HG02588 (cell line): ENCODE results near the gene SCNM1.
A peak's percentile ranks its signal among the peaks of the same experiment; 100 is the strongest.
"Not testable (repeated sequence)": the region's sequence is repeated elsewhere in the genome, so short reads cannot be mapped to it uniquely, and the experiment has no call there.

Experiments
- ATAC-seq: cut with Tn5 transposase; IDR thresholded peaks from one replicate; pipeline ENCODE4 v1.9.1; 2021; ENCODE audit warnings: mild to moderate bottlenecking, moderate library complexity; ENCODE audit not compliant: unreplicated experiment

Gene SCNM1

GRCh38 chr1:151192047-151192446 lies 26.1 kb downstream of the SCNM1 start:
- ATAC-seq, result no peak

- no peak for ATAC-seq
These were observed 27.4 kb downstream of the SCNM1 start for GRCh38 chr1:151193304-151193703.

- ATAC-seq, result no peak
These were observed 27.9 kb downstream of the SCNM1 start for GRCh38 chr1:151193856-151194255.

DNA sequence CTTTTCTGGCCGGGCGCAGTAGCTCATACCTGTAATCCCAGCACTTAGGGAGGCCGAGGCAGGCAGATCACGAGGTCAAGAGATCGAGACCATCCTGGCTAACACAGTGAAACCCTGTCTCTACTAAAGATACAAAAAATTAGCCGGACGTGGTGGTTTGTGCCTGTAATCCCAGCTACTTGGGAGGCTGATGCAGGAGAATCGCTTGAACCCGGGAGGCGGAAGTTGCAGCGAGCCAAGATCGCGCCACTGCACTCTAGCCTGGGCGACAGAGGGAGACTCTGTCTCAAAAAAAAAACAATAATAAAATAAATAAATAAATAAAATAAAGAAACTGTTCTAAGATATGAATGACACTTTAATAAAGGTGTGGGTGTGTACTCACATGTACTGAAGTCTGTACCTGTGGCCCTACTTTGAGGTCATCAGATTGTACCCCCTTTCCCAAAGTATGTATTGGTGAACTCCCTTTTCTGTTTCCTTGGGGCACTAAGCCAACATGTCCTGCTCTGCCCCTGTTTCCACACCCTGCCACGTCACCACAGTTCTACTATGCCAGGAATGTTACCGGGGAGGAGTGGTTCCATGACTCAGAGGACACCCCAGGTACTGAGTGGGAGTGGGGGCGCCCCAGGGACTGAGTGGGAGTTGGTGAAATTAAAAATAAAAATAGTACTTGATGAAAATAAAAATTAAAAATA lies 29.1 kb downstream of the SCNM1 start:
- not testable (repeated sequence) for ATAC-seq

DNA sequence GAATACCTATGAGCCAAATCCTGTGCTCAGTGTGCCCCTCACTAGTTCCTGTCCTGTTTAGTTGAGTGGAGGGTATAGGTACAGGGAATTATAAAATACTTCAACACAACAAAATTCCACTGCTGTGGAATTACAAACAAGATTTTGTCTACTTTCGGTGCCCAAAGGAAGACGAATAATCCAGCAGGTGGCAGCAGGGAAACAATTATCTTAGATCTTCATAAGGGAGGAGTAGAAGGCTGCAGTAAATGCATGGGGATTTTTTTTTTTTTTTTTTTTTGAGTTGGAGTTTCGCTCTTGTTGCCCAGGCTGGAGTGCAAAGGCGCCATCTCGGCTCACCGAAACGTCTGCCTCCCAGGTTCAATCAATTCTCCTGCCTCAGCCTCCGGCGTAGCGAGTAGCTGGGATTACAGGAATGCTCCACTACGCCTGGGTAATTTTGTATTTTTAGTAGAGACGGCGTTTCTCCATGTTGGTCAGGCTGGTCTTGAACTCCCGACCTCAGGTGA lies 30.4 kb downstream of the SCNM1 start:
- ATAC-seq, result no peak

DNA sequence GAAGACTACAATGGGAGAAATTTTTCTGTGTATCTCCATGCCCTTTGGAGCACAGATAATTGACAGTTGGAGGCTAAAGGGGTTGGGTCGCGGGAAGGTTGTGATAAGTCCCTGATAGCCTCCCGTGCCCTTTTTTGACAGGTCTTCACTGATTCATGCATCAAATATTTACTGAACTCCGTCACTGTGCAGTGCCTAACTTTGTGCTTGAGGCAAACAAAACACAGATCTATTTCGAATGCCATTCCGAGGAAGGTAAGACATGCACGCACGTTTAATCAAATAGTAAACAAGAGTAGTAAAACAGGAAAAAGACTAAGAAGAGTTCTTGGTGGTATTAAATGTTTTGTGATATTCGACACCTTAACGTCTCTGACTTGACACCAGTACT lies 31.9 kb downstream of the SCNM1 start:
- ATAC-seq, result no peak

DNA sequence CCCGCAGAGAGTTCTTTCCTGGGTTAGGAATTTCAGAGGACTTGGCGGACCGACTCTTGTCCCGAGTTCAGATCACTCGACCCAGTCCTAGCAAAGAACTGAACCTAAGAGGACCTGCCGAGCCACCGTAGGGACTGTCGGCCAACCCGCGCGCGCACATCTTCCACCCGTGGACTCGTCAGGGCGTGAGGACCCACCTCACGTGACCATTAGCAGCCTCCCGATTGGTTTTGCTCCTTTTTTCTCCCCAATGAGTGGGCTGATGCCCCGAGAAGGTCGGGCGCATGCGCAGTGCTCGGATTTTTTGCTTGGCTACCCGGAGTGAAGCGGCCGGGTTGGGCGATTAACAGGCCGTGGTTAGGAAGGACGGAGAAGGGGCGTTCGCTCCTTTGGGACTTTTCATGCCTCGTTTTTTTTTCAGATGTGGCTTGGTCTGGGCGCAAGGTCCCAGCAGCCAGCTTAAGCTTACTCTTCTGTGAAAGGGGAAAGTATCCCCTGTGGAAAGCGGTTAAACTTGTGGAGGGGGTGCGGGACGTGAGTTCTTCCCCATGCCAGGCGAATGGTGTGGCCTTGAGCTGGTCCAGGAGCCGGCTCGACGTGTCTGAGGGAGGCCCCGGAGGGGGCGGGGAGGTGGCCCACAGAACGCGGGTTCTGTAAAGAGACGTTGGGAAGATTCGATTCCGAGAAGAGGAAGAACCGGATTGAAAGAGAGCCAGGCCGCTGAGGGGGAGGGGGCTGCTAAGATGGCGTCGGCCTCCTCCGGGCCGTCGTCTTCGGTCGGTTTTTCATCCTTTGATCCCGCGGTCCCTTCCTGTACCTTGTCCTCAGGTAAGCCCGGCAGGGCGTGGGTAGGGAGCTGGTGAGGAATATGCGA lies 32.5 kb downstream of the SCNM1 start, which contains the start of gene PIP5K1A:
Gene PIP5K1A, plus strand, starts transcription at position 299 of the 874 bp plus-strand sequence. Its CDS starts 445 bp downstream, at position 744.
- peak; percentile 79 for ATAC-seq

- no peak for ATAC-seq
These were observed 34.1 kb downstream of the SCNM1 start for GRCh38 chr1:151199873-151200581.

DNA sequence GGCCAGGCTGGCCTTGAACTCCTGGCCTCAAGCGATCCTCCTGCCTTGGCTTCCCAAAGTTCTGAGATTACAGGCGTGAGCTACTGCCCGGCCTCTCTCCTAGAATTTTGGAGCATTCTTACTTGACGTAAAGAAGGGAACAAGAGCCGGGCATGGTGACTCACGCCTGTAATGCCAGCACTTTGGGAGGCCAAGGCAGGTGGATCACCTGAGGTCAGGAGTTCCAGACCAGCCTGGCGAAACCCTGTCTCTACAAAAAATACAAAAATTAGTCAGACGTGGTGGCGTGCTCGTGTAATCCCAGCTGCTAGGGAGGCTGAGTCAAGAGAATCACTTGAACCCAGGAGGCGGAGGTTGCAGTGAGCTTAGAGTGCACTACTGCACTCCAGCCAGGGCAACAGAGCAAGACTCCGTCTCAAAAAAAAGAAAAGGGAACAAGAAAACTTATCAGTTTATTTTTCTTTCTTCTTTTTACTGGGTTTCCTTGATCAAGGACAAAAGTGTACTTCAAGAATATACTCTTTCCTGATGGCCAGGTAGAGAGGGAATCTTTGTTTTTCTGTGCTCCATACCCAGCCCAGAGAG lies 39.5 kb downstream of the SCNM1 start:
- not testable (repeated sequence) for ATAC-seq

DNA sequence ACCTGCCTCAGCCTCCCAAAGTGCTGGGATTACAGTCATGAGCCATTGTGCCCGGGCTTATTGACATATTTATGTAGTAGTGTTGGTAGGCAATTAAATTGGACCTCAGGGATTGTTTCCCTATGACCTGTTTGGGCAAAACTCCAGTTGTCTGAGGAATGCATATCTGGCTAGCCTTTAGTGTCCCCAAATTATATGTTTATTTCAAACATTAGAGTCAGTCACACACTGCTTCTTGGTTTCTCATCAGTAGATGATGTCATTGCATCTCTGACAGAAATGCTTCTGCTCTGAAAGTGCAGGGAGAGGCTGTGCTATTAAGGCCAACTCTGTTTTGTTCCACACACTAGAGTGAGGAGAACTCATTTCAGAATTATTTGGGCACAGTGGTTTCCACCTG lies 44.9 kb downstream of the SCNM1 start:
- ATAC-seq, result no peak

DNA sequence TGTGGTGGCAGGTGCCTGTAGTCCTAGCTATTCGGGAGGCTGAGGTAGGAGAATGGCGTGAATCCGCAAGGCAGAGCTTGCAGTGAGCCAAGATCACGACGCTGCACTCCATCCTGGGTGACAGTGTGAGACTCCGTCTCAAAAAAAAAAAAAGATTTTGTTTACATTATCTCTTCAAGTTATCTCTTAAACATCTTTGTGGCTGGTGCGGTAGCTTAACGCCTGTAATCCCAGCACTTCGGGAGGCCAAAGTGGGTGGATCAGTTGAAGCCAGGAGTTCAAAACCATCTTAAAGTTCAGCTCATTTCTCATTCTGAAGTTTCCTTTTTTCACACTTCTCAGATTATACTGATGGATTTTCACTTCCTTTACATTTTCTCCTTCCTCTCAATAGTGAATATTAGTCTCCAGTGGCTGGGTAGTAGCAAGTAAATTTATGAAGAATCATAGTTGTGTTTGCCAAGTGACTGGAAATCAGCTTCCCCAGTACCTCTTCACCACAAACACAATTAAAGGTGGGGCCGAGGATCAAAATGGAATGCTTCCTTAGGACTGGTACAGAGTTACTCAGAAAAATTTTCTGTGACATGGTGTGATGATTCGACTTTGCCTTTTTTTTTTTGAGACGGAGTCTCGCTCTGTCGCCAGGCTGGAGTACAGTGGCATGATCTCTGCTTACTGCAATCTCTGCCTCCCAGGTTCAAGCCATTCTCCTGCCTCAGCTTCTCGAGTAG lies 46.2 kb downstream of the SCNM1 start:
- no peak for ATAC-seq

- ATAC-seq, result no peak
These were observed 47.6 kb downstream of the SCNM1 start for GRCh38 chr1:151213560-151213959.
